Neural cell (in vitro differentiated cells): Measurements from ENCODE around the gene MEX3B. TPM values are rescaled to one million over a fixed set of nuclear protein-coding genes. Genes with fewer than 3 reads are reported as not detected.

Experiments used
- H2AFZ ChIP-seq: fragments of 200-600, 300-800 bp; sonication (generic), shearing (Covaris generic); 2 replicates; pipeline ENCODE4 v1.6.0; 2014; ENCODE audit warnings: low read depth, mild to moderate bottlenecking, antibody characterized with exemption, low read length, moderate library complexity
- H3F3A ChIP-seq: fragments of 200-600 bp; shearing (Covaris generic); 2 replicates; pipeline ENCODE4 v1.6.1; 2016; ENCODE audit warnings: mild to moderate bottlenecking, moderate library complexity, mixed read lengths, antibody characterized with exemption, low read length; ENCODE audit not compliant: insufficient read depth, poor library complexity, severe bottlenecking
- H3K27ac ChIP-seq: fragments of 200-600, 300-800 bp; sonication (generic), shearing (Covaris generic); 2 replicates; pipeline ENCODE4 v1.5.1; 2014; ENCODE audit warnings: mild to moderate bottlenecking, low read length, moderate library complexity
- H3K27me3 ChIP-seq: fragments of 300-800, 200-600 bp; sonication (generic), shearing (Covaris generic); 2 replicates; pipeline ENCODE4 v1.6.0; 2014; ENCODE audit warnings: mild to moderate bottlenecking, low read depth, low read length, moderate library complexity; ENCODE audit not compliant: insufficient read depth
- H3K36me3 ChIP-seq: fragments of 300-800, 200-600 bp; sonication (generic), shearing (Covaris generic); 2 replicates; pipeline ENCODE4 v1.5.1; 2014; ENCODE audit warnings: mild to moderate bottlenecking, antibody characterized with exemption, low read length, moderate library complexity; ENCODE audit not compliant: insufficient read depth
- H3K4me2 ChIP-seq: fragments of 300-800, 200-600 bp; sonication (generic), shearing (Covaris generic); 2 replicates; pipeline ENCODE4 v1.6.0; 2014; ENCODE audit warnings: mild to moderate bottlenecking, low read length
- H3K4me3 ChIP-seq: fragments of 300-800, 200-600 bp; sonication (generic), shearing (Covaris generic); 2 replicates; pipeline ENCODE4 v1.5.1; 2014; ENCODE audit warnings: mild to moderate bottlenecking, low read length, moderate library complexity
- H3K79me2 ChIP-seq: fragments of 200-600 bp; shearing (Covaris generic); replicated peaks from 2 replicates; pipeline ENCODE4 v1.6.0; 2014; ENCODE audit warnings: mild to moderate bottlenecking, low read length, moderate library complexity; ENCODE audit not compliant: insufficient read depth
- H3K9ac ChIP-seq: fragments of 300-800, 200-600 bp; sonication (generic), shearing (Covaris generic); 2 replicates; pipeline ENCODE4 v1.6.1; 2016; ENCODE audit warnings: mild to moderate bottlenecking, low read length, mixed read lengths
- H3K9me2 ChIP-seq: fragments of 200-600 bp; shearing (Covaris generic); 2 replicates; pipeline ENCODE4 v1.6.1; 2016; ENCODE audit warnings: mild to moderate bottlenecking, low read length, mixed read lengths; ENCODE audit not compliant: insufficient read depth
- H3K9me3 ChIP-seq: fragments of 200-600, 300-800 bp; sonication (generic), shearing (Covaris generic); 2 replicates; pipeline ENCODE4 v1.6.1; 2016; ENCODE audit warnings: mild to moderate bottlenecking, mixed run types, low read length, moderate library complexity, mixed read lengths
- H4K20me1 ChIP-seq: fragments of 200-600 bp; shearing (Covaris generic); 2 replicates; pipeline ENCODE4 v1.6.1; 2016; ENCODE audit warnings: mild to moderate bottlenecking, mixed run types; ENCODE audit not compliant: insufficient read depth
- CTCF ChIP-seq: fragments of 450-650 bp; IDR thresholded peaks from 2 replicates; pipeline ENCODE4 v1.5.1; 2014; ENCODE audit warnings: antibody characterized with exemption, mild to moderate bottlenecking, moderate library complexity; ENCODE audit not compliant: poor library complexity, severe bottlenecking
- EP300 ChIP-seq: fragments of 450-650 bp; conservative IDR thresholded peaks from 2 replicates; pipeline ENCODE4 v1.6.1; 2014; ENCODE audit warnings: antibody characterized with exemption, mild to moderate bottlenecking, moderate library complexity; ENCODE audit not compliant: poor library complexity, severe bottlenecking
- EZH2 ChIP-seq: fragments of 200-600, 300-800 bp; shearing (Covaris generic), sonication (generic); IDR thresholded peaks from 2 replicates; pipeline ENCODE4 v1.6.1; 2014; ENCODE audit warnings: antibody characterized with exemption, low read length, borderline replicate concordance, mild to moderate bottlenecking; ENCODE audit not compliant: insufficient read depth, poor library complexity, severe bottlenecking
- MXI1 ChIP-seq: fragments of 450-650 bp; conservative IDR thresholded peaks from 2 replicates; pipeline ENCODE4 v1.6.1; 2014; ENCODE audit warnings: antibody characterized with exemption, mild to moderate bottlenecking; ENCODE audit not compliant: poor library complexity, severe bottlenecking
- POLR2AphosphoS5 ChIP-seq: IDR thresholded peaks from 2 replicates; pipeline ENCODE4 v1.6.1; 2012
- RAD21 ChIP-seq: fragments of 450-650 bp; conservative IDR thresholded peaks from 2 replicates; pipeline ENCODE4 v1.6.1; 2014; ENCODE audit warnings: antibody characterized with exemption, mild to moderate bottlenecking, moderate library complexity
- REST ChIP-seq: IDR thresholded peaks from 2 replicates; pipeline ENCODE4 v1.6.1; 2012; ENCODE audit warnings: borderline replicate concordance
- SMC3 ChIP-seq: fragments of 450-650 bp; conservative IDR thresholded peaks from 2 replicates; pipeline ENCODE4 v1.6.1; 2014; ENCODE audit warnings: antibody characterized with exemption, mild to moderate bottlenecking, moderate library complexity; ENCODE audit not compliant: poor library complexity
- TAF1 ChIP-seq: IDR thresholded peaks from 2 replicates; pipeline ENCODE4 v1.6.1; 2012; ENCODE audit warnings: low read depth
- polyA minus RNA-seq: library from RNA; depleted of rRNA, polyadenylated mRNA; stranded (reverse); fragments of >200 nt; gene quantifications from 2 replicates; pipeline ENCODE4 v1.2.3, GENCODE V29; 2014
- polyA plus RNA-seq: library from polyadenylated mRNA; depleted of rRNA; stranded (reverse); fragments of >200 nt; gene quantifications from 2 replicates; pipeline ENCODE4 v1.2.3, GENCODE V29; 2014

The MEX3B gene
- polyA plus RNA-seq (38.8 and 46.0 TPM in 2 replicates), polyA minus RNA-seq (118 and 140 TPM in 2 replicates)

- H3K79me2 ChIP-seq = peaks cover 46% of the 10 kb centered on the region
- H3K36me3 ChIP-seq = peaks cover 15% of the 10 kb centered on the region
- H2AFZ ChIP-seq = peak within 1 kb of the TSS; percentile 54
Observed at GRCh38 chr15:82045892-82046665, at the start of gene MEX3B. TSS of gene MEX3B (minus strand) at chr15:82046018. CDS start at chr15:82045705, 313 bp downstream.

GRCh38 chr15:82093774-82094211, 48.0 kb upstream of the MEX3B start:
- Histone ChIP-seq H3K27me3 (no peaks in the 10 kb centered on the region), H2AFZ (no peak overlapping the region), H3K9me3 (no peaks in the 10 kb centered on the region), H3K27ac (no peak overlapping the region), H3K4me2 (no peak overlapping the region), H3F3A (no peaks in the 10 kb centered on the region), H3K9ac (no peak overlapping the region), H4K20me1 (no peaks in the 10 kb centered on the region), H3K4me3 (no peak overlapping the region), H3K36me3 (no peaks in the 10 kb centered on the region), H3K9me2 (no peaks in the 10 kb centered on the region), H3K79me2 (no peaks in the 10 kb centered on the region)
- TF ChIP-seq CTCF (no peak), MXI1 (no peak), TAF1 (no peak), EP300 (no peak)

More at GRCh38 chr15:82045892-82046665, at the start of gene MEX3B:
- Histone ChIP-seq H3K4me2 (peak within 1 kb of the TSS; percentile 35), H3K9ac (peak within 1 kb of the TSS; percentile 100), H3K4me3 (peak within 1 kb of the TSS; percentile 98), H3K9me3 (peaks cover 3% of the 10 kb centered on the region), H3F3A (peaks cover 9% of the 10 kb centered on the region), H3K27me3 (no peaks in the 10 kb centered on the region), H3K27ac (peak within 1 kb of the TSS; percentile 100), H3K9me2 (no peaks in the 10 kb centered on the region), H4K20me1 (peaks cover 29% of the 10 kb centered on the region)
- TF ChIP-seq SMC3 (no peak), TAF1 (peak; percentile 89), POLR2AphosphoS5 (peak; percentile 84), REST (no peak), MXI1 (no peak)

- no peaks in the 10 kb centered on the region for H3K79me2 ChIP-seq
- no peaks in the 10 kb centered on the region for H3F3A ChIP-seq
- H3K4me2 ChIP-seq = no peak overlapping the region
- TF ChIP-seq MXI1 (no peak), CTCF (no peak), SMC3 (no peak), EZH2 (no peak), TAF1 (no peak), RAD21 (no peak)
- no peaks in the 10 kb centered on the region for H3K9me2 ChIP-seq
- H3K4me3 ChIP-seq = no peak overlapping the region
- no peak overlapping the region for H3K9ac ChIP-seq
- no peak overlapping the region for H2AFZ ChIP-seq
- H3K27ac ChIP-seq = no peak overlapping the region
- H3K27me3 ChIP-seq = no peaks in the 10 kb centered on the region
- H3K9me3 ChIP-seq = no peaks in the 10 kb centered on the region
- H4K20me1 ChIP-seq = no peaks in the 10 kb centered on the region
- H3K36me3 ChIP-seq = no peaks in the 10 kb centered on the region
Observed at GRCh38 chr15:82093325-82093724, 47.5 kb upstream of the MEX3B start.
